RWPE1 (cell line): ENCODE data around the gene NUP188.
"Not testable (repeated sequence)": the region's sequence is repeated elsewhere in the genome, so short reads cannot be mapped to it uniquely, and the experiment has no call there.

Source experiments
- CTCF ChIA-PET: fragments of 350-600 bp; sonication (Branson Sonifier 250); formaldehyde crosslinking; extraction: SDS; loops from one replicate; lab custom pipeline; 2021; lab: Yijun Ruan, JAX
- POLR2A ChIA-PET: fragments of 400-600 bp; formaldehyde crosslinking; extraction: SDS; loops from one replicate; lab custom pipeline; 2020; ENCODE audit warnings: antibody characterized with exemption; ENCODE audit not compliant: low non-redundant PET; lab: Yijun Ruan, JAX
- DNase-seq: peaks from one replicate; pipeline ENCODE4 v3.0.0; 2012; ENCODE audit warnings: low spot score
- H3K27ac ChIP-seq: fragments of 450-650 bp; 2 replicates; pipeline ENCODE4 v1.5.1; 2017
- CTCF ChIP-seq: fragments of 450-650 bp; conservative IDR thresholded peaks from 2 replicates; pipeline ENCODE4 v1.5.1; 2017; ENCODE audit warnings: low read depth, mild to moderate bottlenecking

Gene NUP188

GRCh38 chr9:128992995-128993394 is 45.5 kb downstream of the NUP188 start:
- ChIA-PET CTCF (interaction anchor here (0.6 to 1.8 kb wide), 4 partner anchors 9 to 143 kb away, joined by 3 to 6 read pairs (median 3); no protein-coding TSS in a partner anchor), POLR2A (no interaction called here)
- DNase-seq, result no peak
- no peak; the same call in 1 of the 2 replicates for TF ChIP-seq CTCF
- H3K27ac ChIP-seq, result no peak overlapping the region

GRCh38 chr9:128995791-128996190 is 48.3 kb downstream of the NUP188 start:
- no peak for DNase-seq
- TF ChIP-seq CTCF, result no peak
- no peak overlapping the region for H3K27ac ChIP-seq
- CTCF ChIA-PET, result interaction anchor here (0.6 kb wide), 1 partner anchor 9 kb away, joined by 3 read pairs; no protein-coding TSS in a partner anchor
- POLR2A ChIA-PET, result no interaction called here

GRCh38 chr9:128998462-128998861 is 51.0 kb downstream of the NUP188 start:
- TF ChIP-seq CTCF, result no peak
- no peak for DNase-seq
- ChIA-PET CTCF (interaction anchor here (0.5 to 0.7 kb wide), 2 partner anchors 69 to 109 kb away, joined by 3 to 4 read pairs; no protein-coding TSS in a partner anchor), POLR2A (no interaction called here)
- H3K27ac ChIP-seq, result peak overlapping the region; percentile 40

GRCh38 chr9:128999581-129000206 is 52.2 kb downstream of the NUP188 start:
- POLR2A ChIA-PET, result no interaction called here
- no peak for TF ChIP-seq CTCF

DNA sequence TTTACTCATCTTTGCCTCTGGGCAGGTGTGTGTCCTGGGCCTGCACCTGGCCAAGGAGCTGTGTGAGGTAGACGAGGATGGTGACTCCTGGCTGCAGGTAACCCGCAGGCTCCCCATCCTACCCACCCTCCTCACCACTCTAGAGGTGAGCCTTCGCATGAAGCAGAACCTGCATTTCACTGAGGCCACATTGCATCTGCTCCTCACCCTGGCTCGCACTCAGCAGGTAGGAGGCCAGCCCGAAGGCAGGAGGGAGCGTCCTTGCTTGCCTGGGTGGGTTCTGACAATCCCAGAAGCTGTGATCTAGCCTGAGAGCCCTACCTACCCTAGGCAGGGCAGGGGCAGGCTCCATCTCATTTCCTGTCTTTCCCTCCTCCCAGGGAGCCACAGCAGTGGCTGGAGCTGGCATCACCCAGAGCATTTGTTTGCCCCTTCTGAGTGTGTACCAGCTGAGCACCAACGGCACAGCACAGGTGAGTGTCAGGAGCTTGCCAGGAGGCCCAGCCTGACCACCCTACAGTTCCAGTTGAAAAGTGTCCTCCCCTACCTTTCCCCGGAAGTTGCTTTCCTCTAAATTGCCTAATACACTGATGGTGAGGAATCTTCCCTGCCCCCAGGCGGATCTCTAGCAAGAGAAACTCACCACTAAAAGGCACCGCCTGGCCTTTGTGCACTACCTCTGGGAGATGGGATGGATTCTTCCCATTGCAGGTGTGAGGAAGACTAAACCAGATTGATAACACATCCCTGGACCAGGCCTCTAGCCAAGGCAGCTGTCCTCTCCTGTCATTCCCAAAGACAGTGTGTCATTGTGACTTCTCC is 54.2 kb downstream of the NUP188 start:
- ChIA-PET CTCF (interaction anchor here (0.6 to 1.7 kb wide), 3 partner anchors 8 to 363 kb away, joined by 3 to 6 read pairs (median 4); no protein-coding TSS in a partner anchor), POLR2A (no interaction called here)
- H3K27ac ChIP-seq, result peak overlapping the region; percentile 32
- no peak for TF ChIP-seq CTCF
- DNase-seq, result no peak

More at GRCh38 chr9:128999581-129000206, 52.2 kb downstream of the NUP188 start:
- DNase-seq, result no peak
- H3K27ac ChIP-seq, result peak overlapping the region; percentile 40; the same call in 1 of the 2 replicates
- CTCF ChIA-PET, result no interaction called here

GRCh38 chr9:129002992-129003391 is 55.5 kb downstream of the NUP188 start:
- no peak for TF ChIP-seq CTCF
- ChIA-PET POLR2A (no interaction called here), CTCF (interaction anchor here (1.7 kb wide), 1 partner anchor 10 kb away, joined by 6 read pairs; no protein-coding TSS in a partner anchor)
- H3K27ac ChIP-seq, result peak overlapping the region; percentile 32
- DNase-seq, result no peak

GRCh38 chr9:129004173-129004572 is 56.7 kb downstream of the NUP188 start:
- DNase-seq, POLR2A ChIA-PET: not testable (repeated sequence)
- CTCF ChIA-PET, result interaction anchor here (0.6 kb wide), 1 partner anchor 369 kb away, joined by 3 read pairs; no protein-coding TSS in a partner anchor
- H3K27ac ChIP-seq, result peak overlapping the region; percentile 58
